Smooth muscle cell (in vitro differentiated cells): ENCODE results near the gene CBX4. TPM values are rescaled to one million over a fixed set of nuclear protein-coding genes. Genes with fewer than 3 reads are reported as not detected.

ENCODE experiments used
- DNase-seq: peaks from one replicate; lab custom pipeline; 2025; ENCODE audit not compliant: unreplicated experiment; lab: John Stamatoyannopoulos, UW
- H2AFZ ChIP-seq: fragments of 200-600 bp; sonication (generic); 2 replicates; pipeline ENCODE4 v1.6.0; 2016; ENCODE audit warnings: antibody characterized with exemption, low read depth, mild to moderate bottlenecking
- H3F3A ChIP-seq: fragments of 200-600 bp; sonication (generic); 2 replicates; pipeline ENCODE4 v1.6.0; 2017; ENCODE audit warnings: antibody characterized with exemption, low read depth
- H3K27ac ChIP-seq: fragments of 200-600 bp; sonication (generic); 2 replicates; pipeline ENCODE4 v1.5.1; 2016; ENCODE audit warnings: low read depth, mild to moderate bottlenecking
- H3K27me3 ChIP-seq: fragments of 200-600 bp; sonication (generic); 2 replicates; pipeline ENCODE4 v1.6.1; 2016; ENCODE audit warnings: low read depth, mild to moderate bottlenecking
- H3K36me3 ChIP-seq: fragments of 200-600 bp; sonication (generic); 2 replicates; pipeline ENCODE4 v1.5.1; 2016; ENCODE audit warnings: low read depth
- H3K4me1 ChIP-seq: fragments of 200-600 bp; sonication (generic); 2 replicates; pipeline ENCODE4 v1.5.1; 2016; ENCODE audit warnings: low read depth
- H3K4me2 ChIP-seq: fragments of 200-600 bp; sonication (generic); 2 replicates; pipeline ENCODE4 v1.6.0; 2016; ENCODE audit warnings: mild to moderate bottlenecking
- H3K4me3 ChIP-seq: fragments of 200-600 bp; sonication (generic); 2 replicates; pipeline ENCODE4 v1.5.1; 2016; ENCODE audit warnings: mild to moderate bottlenecking
- H3K79me2 ChIP-seq: fragments of 200-600 bp; sonication (generic); 2 replicates; pipeline ENCODE4 v1.6.0; 2016; ENCODE audit warnings: low read depth, mild to moderate bottlenecking
- H3K9ac ChIP-seq: fragments of 200-600 bp; sonication (generic); 2 replicates; pipeline ENCODE4 v1.6.0; 2016; ENCODE audit warnings: low read depth
- H3K9me3 ChIP-seq: fragments of 200-600 bp; sonication (generic); replicated peaks from 2 replicates; pipeline ENCODE4 v1.5.1; 2016; ENCODE audit warnings: low read depth
- H4K20me1 ChIP-seq: fragments of 200-600 bp; sonication (generic); 2 replicates; pipeline ENCODE4 v1.6.0; 2016; ENCODE audit warnings: low read depth
- CTCF ChIP-seq: fragments of 200-600 bp; sonication (generic); IDR thresholded peaks from 2 replicates; pipeline ENCODE4 v1.5.1; 2017; ENCODE audit warnings: borderline replicate concordance, mild to moderate bottlenecking, antibody characterized with exemption; ENCODE audit not compliant: insufficient read depth, poor library complexity, severe bottlenecking
- WGBS: methylation state at CpG from one replicate; pipeline ENCODE4 v1.1.7; 2016; ENCODE audit warnings: low lambda C conversion rate; 5-methylcytosine and 5-hydroxymethylcytosine counted together
- polyA plus RNA-seq: library from polyadenylated mRNA; unstranded; fragments of >200 nt; fragmentation: Nextera tagmentation; extraction: Ambion mirVana; gene quantifications from 2 replicates; pipeline ENCODE4 v1.2.1, GENCODE V29; 2016
- total RNA-seq: library from RNA; depleted of rRNA; stranded (reverse); fragments of >200 nt; gene quantifications from 2 replicates; pipeline ENCODE4 v1.2.3, GENCODE V29; 2014

The CBX4 gene
- total and polyA plus RNA-seq, 2 experiments from 2014 or later: 17.4 to 44.6 TPM

GRCh38 chr17:79819085-79819484, 20.2 kb downstream of the CBX4 start:
- peaks cover 81% of the 10 kb centered on the region for H3K27me3 ChIP-seq
- H3K27ac ChIP-seq: no peak overlapping the region
- H3K4me1 ChIP-seq: peaks cover 14% of the 10 kb centered on the region
- no peaks in the 10 kb centered on the region for H3K79me2 ChIP-seq
- H4K20me1 ChIP-seq: no peaks in the 10 kb centered on the region
- H2AFZ ChIP-seq: no peak overlapping the region
- WGBS: 71% methylated on average over 5 of the region's 5 CpGs
- H3K9ac ChIP-seq: no peak overlapping the region
- DNase-seq: no peak
- H3F3A ChIP-seq: no peaks in the 10 kb centered on the region
- H3K36me3 ChIP-seq: no peaks in the 10 kb centered on the region
- H3K4me3 ChIP-seq: no peak overlapping the region
- TF ChIP-seq CTCF: no peak
- H3K9me3 ChIP-seq: no peaks in the 10 kb centered on the region
- H3K4me2 ChIP-seq: no peak overlapping the region

DNA sequence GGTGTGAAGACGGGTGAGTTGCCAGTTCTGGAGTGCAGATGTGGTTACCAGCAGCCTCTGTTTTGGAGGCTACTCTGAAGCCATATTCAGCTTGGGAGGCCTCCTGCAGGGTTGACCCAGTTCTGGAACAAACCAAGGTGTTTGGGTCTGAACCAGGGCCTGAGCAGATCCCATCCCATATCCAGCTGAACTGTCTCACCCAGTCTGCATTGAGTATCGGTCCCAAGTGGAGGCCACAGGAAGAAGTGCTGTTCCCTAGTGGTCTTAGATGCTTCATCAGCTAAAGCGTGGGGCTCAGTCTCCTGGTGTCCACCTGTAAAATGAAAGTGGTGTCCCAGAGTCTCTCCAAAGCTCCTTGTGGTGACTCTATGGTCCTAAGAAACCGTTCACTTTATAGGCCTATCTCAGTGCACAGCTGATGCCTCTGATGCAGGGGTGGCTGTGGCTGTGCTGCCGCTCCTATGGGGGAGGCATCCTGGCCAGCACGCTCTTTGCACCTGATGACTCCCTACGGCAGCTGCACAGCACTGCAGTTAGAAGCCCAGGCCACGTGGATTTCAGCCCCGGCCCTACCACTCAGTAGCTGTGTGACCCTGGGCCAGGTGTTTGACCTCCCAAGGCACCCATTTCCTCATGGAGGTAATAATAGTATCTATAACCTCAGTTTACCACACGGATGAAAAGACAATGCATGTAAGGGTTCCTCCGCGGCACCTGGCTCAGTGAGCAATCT, 21.0 kb downstream of the CBX4 start:
- no peak overlapping the region for H3K9ac ChIP-seq
- H4K20me1 ChIP-seq: no peaks in the 10 kb centered on the region
- TF ChIP-seq CTCF: no peak
- no peak overlapping the region for H3K27ac ChIP-seq
- H2AFZ ChIP-seq: no peak overlapping the region
- WGBS: 88% methylated on average over 12 of the region's 12 CpGs
- peaks cover 18% of the 10 kb centered on the region for H3K4me1 ChIP-seq
- H3F3A ChIP-seq: no peaks in the 10 kb centered on the region
- H3K27me3 ChIP-seq: peaks cover 86% of the 10 kb centered on the region
- no peak for DNase-seq
- H3K79me2 ChIP-seq: no peaks in the 10 kb centered on the region
- no peaks in the 10 kb centered on the region for H3K36me3 ChIP-seq
- H3K4me2 ChIP-seq: no peak overlapping the region
- no peak overlapping the region for H3K4me3 ChIP-seq
- no peaks in the 10 kb centered on the region for H3K9me3 ChIP-seq

DNA sequence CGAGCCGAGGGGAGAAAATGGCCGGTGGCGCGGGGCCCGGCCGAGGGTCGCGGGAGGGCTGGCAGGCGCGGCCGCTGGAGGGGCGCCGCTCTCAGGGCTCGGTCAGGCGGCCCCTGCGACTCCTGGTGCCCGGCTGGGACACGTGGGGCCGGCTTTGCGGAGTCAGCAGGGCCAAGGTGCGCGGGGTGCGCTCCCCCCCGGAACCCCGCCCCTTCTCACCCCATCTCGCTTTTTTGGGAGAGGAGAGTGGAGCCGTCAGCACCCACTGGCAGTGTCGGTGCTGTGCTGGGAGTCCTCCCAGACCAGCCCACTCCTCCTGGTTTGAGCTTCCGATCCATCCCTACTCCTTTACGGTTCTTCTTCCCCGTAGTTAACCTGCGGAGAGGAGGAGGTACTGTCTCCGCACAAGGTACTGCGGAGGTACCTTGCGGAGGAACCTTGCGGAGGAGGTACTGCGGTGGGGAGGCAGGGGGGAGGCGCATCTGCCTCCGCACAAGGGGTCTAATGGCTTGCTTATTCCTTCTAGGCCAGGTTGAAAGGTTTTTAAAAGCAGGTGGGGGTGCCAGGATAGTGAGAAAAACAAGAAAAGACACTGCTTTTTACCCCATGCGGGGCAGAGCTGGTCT, 23.3 kb downstream of the CBX4 start:
- Histone ChIP-seq H3K27me3 (peaks cover 93% of the 10 kb centered on the region), H3K4me3 (no peak overlapping the region), H3F3A (peaks cover 5% of the 10 kb centered on the region), H2AFZ (no peak overlapping the region), H3K79me2 (no peaks in the 10 kb centered on the region), H3K36me3 (no peaks in the 10 kb centered on the region), H3K9ac (no peak overlapping the region), H3K27ac (no peak overlapping the region), H3K9me3 (no peaks in the 10 kb centered on the region), H4K20me1 (no peaks in the 10 kb centered on the region), H3K4me2 (no peak overlapping the region), H3K4me1 (peaks cover 37% of the 10 kb centered on the region)
- 14% methylated on average over 41 of the region's 41 CpGs for WGBS
- DNase-seq: no peak
- TF ChIP-seq CTCF: no peak
